Astrocyte of the cerebellum (primary cell): Measurements from ENCODE around the gene PRX.

Experiments
- DNase-seq: peaks from one replicate; pipeline ENCODE4 v3.0.0-alpha.2; 2011; ENCODE audit warnings: low read depth
- H3K4me3 ChIP-seq: 2 replicates; pipeline ENCODE4 v1.5.1; 2011; ENCODE audit warnings: mild to moderate bottlenecking, low read depth, low read length, moderate library complexity
- CTCF ChIP-seq: IDR thresholded peaks from 2 replicates; pipeline ENCODE4 v1.5.1; 2012; ENCODE audit warnings: low read length, low read depth, moderate library complexity, mild to moderate bottlenecking; ENCODE audit errors: missing control alignments
- in situ Hi-C: cut with HindIII; loops from 2 replicates; pipeline ENCODE4 v1.10.0; 2017; ENCODE audit warnings: low sequenced_read_pairs

Gene PRX

GRCh38 chr19:40424637-40425449 is 11.7 kb upstream of the PRX start:
- peak overlapping the region; percentile 89 for H3K4me3 ChIP-seq
- TF ChIP-seq CTCF: no peak
- DNase-seq: no peak
- in situ Hi-C loops: no loop called here

- in situ Hi-C loops: no loop called here
- TF ChIP-seq CTCF: no peak
- no peak for DNase-seq
- peak overlapping the region; percentile 89 for H3K4me3 ChIP-seq
Observed at GRCh38 chr19:40423938-40424337, 10.8 kb upstream of the PRX start.

- DNase-seq: no peak
- TF ChIP-seq CTCF: no peak
- in situ Hi-C loops: no loop called here
- no peak overlapping the region for H3K4me3 ChIP-seq
Observed at GRCh38 chr19:40422748-40423566, 9.8 kb upstream of the PRX start.

GRCh38 chr19:40421993-40422747 is 9.0 kb upstream of the PRX start:
- no peak for TF ChIP-seq CTCF
- in situ Hi-C loops: no loop called here
- H3K4me3 ChIP-seq: no peak overlapping the region
- DNase-seq: no peak

GRCh38 chr19:40420766-40421765 is 7.9 kb upstream of the PRX start:
- peak; percentile 72 for DNase-seq
- peak; percentile 99 for TF ChIP-seq CTCF

More at GRCh38 chr19:40420766-40421765, 7.9 kb upstream of the PRX start:
- peak overlapping the region; percentile 58 for H3K4me3 ChIP-seq
- in situ Hi-C loops: no loop called here
